ENCODE results near the gene ECHDC3.

ECHDC3 gene

GRCh38 chr10:11782793-11783557 lies 40.8 kb downstream of the ECHDC3 start:
- no peak for DNase-seq (ENCODE audit: low read depth)

GRCh38 chr10:11783558-11783865 lies 41.3 kb downstream of the ECHDC3 start:
- DNase-seq (ENCODE audit: low read depth) = no peak

GRCh38 chr10:11787374-11787773 lies 45.2 kb downstream of the ECHDC3 start:
- DNase-seq (ENCODE audit: low read depth) = no peak

GRCh38 chr10:11787846-11788245 lies 45.7 kb downstream of the ECHDC3 start:
- DNase-seq (ENCODE audit: low read depth) = no peak

GRCh38 chr10:11789306-11789705 lies 47.1 kb downstream of the ECHDC3 start:
- no peak for DNase-seq (ENCODE audit: low read depth)

- no peak for DNase-seq (ENCODE audit: low read depth)
Measured at GRCh38 chr10:11789956-11790355, 47.8 kb downstream of the ECHDC3 start.

- DNase-seq (ENCODE audit: low read depth) = no peak
Measured at GRCh38 chr10:11793762-11794479, 51.7 kb downstream of the ECHDC3 start.

- DNase-seq (ENCODE audit: low read depth) = no peak
Measured at GRCh38 chr10:11794566-11794965, 52.4 kb downstream of the ECHDC3 start.

- DNase-seq (ENCODE audit: low read depth) = no peak
Measured at GRCh38 chr10:11795101-11795920, 53.1 kb downstream of the ECHDC3 start.

GRCh38 chr10:11796474-11796873 lies 54.3 kb downstream of the ECHDC3 start:
- DNase-seq (ENCODE audit: low read depth) = no peak

GRCh38 chr10:11797281-11797680 lies 55.1 kb downstream of the ECHDC3 start:
- no peak for DNase-seq (ENCODE audit: low read depth)

GRCh38 chr10:11797847-11798633 lies 55.9 kb downstream of the ECHDC3 start:
- DNase-seq (ENCODE audit: low read depth) = no peak

- no peak for DNase-seq (ENCODE audit: low read depth)
Measured at GRCh38 chr10:11798845-11799735, 56.9 kb downstream of the ECHDC3 start.

- no peak for DNase-seq (ENCODE audit: low read depth)
Measured at GRCh38 chr10:11799736-11800080, 57.5 kb downstream of the ECHDC3 start.

- no peak for DNase-seq (ENCODE audit: low read depth)
Measured at GRCh38 chr10:11804336-11804735, 62.2 kb downstream of the ECHDC3 start.

GRCh38 chr10:11805792-11806191 lies 63.6 kb downstream of the ECHDC3 start:
- DNase-seq (ENCODE audit: low read depth) = no peak

GRCh38 chr10:11806706-11807105 lies 64.5 kb downstream of the ECHDC3 start:
- no peak for DNase-seq (ENCODE audit: low read depth)

- no peak for DNase-seq (ENCODE audit: low read depth)
Measured at GRCh38 chr10:11808808-11809207, 66.6 kb downstream of the ECHDC3 start.

GRCh38 chr10:11810313-11810766 lies 68.2 kb downstream of the ECHDC3 start:
- no peak for DNase-seq (ENCODE audit: low read depth)

- DNase-seq (ENCODE audit: low read depth) = no peak
Measured at GRCh38 chr10:11810973-11811372, 68.8 kb downstream of the ECHDC3 start.

GRCh38 chr10:11813177-11813576 lies 71.0 kb downstream of the ECHDC3 start:
- DNase-seq (ENCODE audit: low read depth) = no peak

Measured in activated gamma-delta T cell treated with anti-CD3 and anti-CD28 coated beads, Interleukin-2, amount 50 U/mL, for 16 hours (primary cell).